GM12878 (cell line): Measurements from ENCODE around the gene CCDC87.

ENCODE experiments used
- BACH1 ChIP-seq: fragments of 450-650 bp; IDR thresholded peaks from 2 replicates; pipeline ENCODE4 v1.6.1; 2017; ENCODE audit warnings: mild to moderate bottlenecking, borderline replicate concordance
- BHLHE40 ChIP-seq, 2 experiments: fragments of 450-650 bp in 1 of 2; IDR thresholded peaks; 2 replicates each; pipeline ENCODE4 v1.6.1; 2011 to 2017; ENCODE audit warnings: low read depth in 2 of 2, borderline replicate concordance in 1 of 2, improper control_type of control experiment in 1 of 2, low read length in 1 of 2, mild to moderate bottlenecking in 1 of 2
- CEBPB ChIP-seq, 2 experiments: fragments of 150-350 bp in 1 of 2; IDR thresholded peaks; 2 replicates each; pipeline ENCODE4 v1.6.1; 2012 to 2014; ENCODE audit warnings: low read depth in 2 of 2, low read length in 2 of 2, borderline replicate concordance in 1 of 2, inconsistent platforms in 1 of 2
- EZH2 ChIP-seq: IDR thresholded peaks from 2 replicates; pipeline ENCODE4 v1.6.1; 2012; ENCODE audit warnings: low read depth, mild to moderate bottlenecking, control low read depth, inconsistent platforms, low read length, borderline replicate concordance; ENCODE audit not compliant: control insufficient read depth
- GABPA ChIP-seq: IDR thresholded peaks from 2 replicates; pipeline ENCODE4 v1.6.1; 2014; ENCODE audit warnings: antibody characterized with exemption, low read depth, mild to moderate bottlenecking, inconsistent platforms
- JUND ChIP-seq: IDR thresholded peaks from 2 replicates; pipeline ENCODE4 v1.6.1; 2012; ENCODE audit warnings: low read depth, mild to moderate bottlenecking, low read length, improper control_type of control experiment, moderate library complexity
- MEF2A ChIP-seq: IDR thresholded peaks from 2 replicates; pipeline ENCODE4 v1.6.1; 2011; ENCODE audit warnings: low read depth, mild to moderate bottlenecking, low read length, moderate library complexity; ENCODE audit not compliant: insufficient read depth
- SMC3 ChIP-seq: IDR thresholded peaks from 2 replicates; pipeline ENCODE4 v1.6.1; 2011; ENCODE audit warnings: low read length, improper control_type of control experiment, borderline replicate concordance
- ZNF274 ChIP-seq: IDR thresholded peaks from one replicate; pipeline ENCODE4 v1.8.0; 2011; ENCODE audit not compliant: insufficient read length, insufficient read depth
- TF ChIP-seq, protein P1 (sequence below), 3 experiments: IDR thresholded peaks in 2 of 3; conservative IDR thresholded peaks in 1 of 3; 2 replicates each; pipeline ENCODE4 v1.5.1; 2011; ENCODE audit warnings: low read depth in 3 of 3, low read length in 3 of 3, mild to moderate bottlenecking in 3 of 3, control low read depth in 2 of 3, moderate library complexity in 2 of 3, inconsistent platforms in 1 of 3, mixed read lengths in 1 of 3; ENCODE audit not compliant: control insufficient read depth in 2 of 3, insufficient read depth in 1 of 3; ENCODE audit errors: extremely low read depth in 1 of 3
- TF ChIP-seq, protein P2 (sequence below): IDR thresholded peaks from 2 replicates; pipeline ENCODE4 v1.6.1; 2011; ENCODE audit warnings: low read depth, low read length, improper control_type of control experiment, borderline replicate concordance
- TF ChIP-seq, protein P3 (sequence below): fragments of 450-650 bp; IDR thresholded peaks from 2 replicates; pipeline ENCODE4 v1.6.1; 2014; ENCODE audit warnings: mild to moderate bottlenecking
- TF ChIP-seq, protein P4 (sequence below): fragments of 450-650 bp; IDR thresholded peaks from 2 replicates; pipeline ENCODE4 v1.6.1; 2016; ENCODE audit warnings: mild to moderate bottlenecking
- TF ChIP-seq, protein P5 (sequence below): IDR thresholded peaks from 2 replicates; pipeline ENCODE4 v1.6.1; 2012; ENCODE audit warnings: mild to moderate bottlenecking, low read depth, low read length

DNA sequence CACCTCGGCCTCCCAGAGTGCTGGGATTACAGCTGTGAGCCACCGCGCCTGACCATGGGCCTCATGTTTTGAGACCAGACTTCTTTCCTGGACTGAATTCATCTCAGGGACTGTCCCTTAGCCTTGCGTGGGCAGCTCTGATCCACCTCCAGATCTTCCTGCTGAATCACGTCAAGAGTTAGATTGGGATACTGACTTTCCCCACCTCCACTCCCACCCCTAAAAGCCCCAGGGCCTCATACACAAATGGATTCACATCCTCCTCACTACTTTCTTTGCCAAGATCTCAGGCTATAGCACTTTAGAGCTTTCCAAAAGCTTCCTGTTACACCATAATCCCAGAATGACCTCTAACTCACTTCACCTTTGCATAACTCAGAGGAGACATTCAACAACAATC, 12.1 kb downstream of the CCDC87 start:
- TF ChIP-seq JUND (no peak), MEF2A (no peak), SMC3 (no peak), GABPA (no peak), BHLHE40 (IDR thresholded peaks at IDR 0.05; ENCODE audit: borderline replicate concordance in 1 of 2, low read depth in 2 of 2, low read length in 1 of 2) (no peak), ZNF274 (no peak), BACH1 (no peak), CEBPB (IDR thresholded peaks at IDR 0.05; ENCODE audit: borderline replicate concordance in 1 of 2, low read depth in 2 of 2, low read length in 2 of 2) (no peak), EZH2 (no peak)
- TF ChIP-seq, protein P1, sequence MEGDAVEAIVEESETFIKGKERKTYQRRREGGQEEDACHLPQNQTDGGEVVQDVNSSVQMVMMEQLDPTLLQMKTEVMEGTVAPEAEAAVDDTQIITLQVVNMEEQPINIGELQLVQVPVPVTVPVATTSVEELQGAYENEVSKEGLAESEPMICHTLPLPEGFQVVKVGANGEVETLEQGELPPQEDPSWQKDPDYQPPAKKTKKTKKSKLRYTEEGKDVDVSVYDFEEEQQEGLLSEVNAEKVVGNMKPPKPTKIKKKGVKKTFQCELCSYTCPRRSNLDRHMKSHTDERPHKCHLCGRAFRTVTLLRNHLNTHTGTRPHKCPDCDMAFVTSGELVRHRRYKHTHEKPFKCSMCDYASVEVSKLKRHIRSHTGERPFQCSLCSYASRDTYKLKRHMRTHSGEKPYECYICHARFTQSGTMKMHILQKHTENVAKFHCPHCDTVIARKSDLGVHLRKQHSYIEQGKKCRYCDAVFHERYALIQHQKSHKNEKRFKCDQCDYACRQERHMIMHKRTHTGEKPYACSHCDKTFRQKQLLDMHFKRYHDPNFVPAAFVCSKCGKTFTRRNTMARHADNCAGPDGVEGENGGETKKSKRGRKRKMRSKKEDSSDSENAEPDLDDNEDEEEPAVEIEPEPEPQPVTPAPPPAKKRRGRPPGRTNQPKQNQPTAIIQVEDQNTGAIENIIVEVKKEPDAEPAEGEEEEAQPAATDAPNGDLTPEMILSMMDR (IDR thresholded peaks at IDR 0.05 in 2 of 3, conservative IDR thresholded peaks at IDR 0.05 in 1 of 3; ENCODE audit: control insufficient read depth in 2 of 3, extremely low read depth in 1 of 3, insufficient read depth in 1 of 3, low read depth in 3 of 3, low read length in 3 of 3), result no peak
- TF ChIP-seq, protein P2, sequence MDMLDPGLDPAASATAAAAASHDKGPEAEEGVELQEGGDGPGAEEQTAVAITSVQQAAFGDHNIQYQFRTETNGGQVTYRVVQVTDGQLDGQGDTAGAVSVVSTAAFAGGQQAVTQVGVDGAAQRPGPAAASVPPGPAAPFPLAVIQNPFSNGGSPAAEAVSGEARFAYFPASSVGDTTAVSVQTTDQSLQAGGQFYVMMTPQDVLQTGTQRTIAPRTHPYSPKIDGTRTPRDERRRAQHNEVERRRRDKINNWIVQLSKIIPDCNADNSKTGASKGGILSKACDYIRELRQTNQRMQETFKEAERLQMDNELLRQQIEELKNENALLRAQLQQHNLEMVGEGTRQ, result no peak
- TF ChIP-seq, protein P3, sequence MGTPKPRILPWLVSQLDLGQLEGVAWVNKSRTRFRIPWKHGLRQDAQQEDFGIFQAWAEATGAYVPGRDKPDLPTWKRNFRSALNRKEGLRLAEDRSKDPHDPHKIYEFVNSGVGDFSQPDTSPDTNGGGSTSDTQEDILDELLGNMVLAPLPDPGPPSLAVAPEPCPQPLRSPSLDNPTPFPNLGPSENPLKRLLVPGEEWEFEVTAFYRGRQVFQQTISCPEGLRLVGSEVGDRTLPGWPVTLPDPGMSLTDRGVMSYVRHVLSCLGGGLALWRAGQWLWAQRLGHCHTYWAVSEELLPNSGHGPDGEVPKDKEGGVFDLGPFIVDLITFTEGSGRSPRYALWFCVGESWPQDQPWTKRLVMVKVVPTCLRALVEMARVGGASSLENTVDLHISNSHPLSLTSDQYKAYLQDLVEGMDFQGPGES, result no peak
- TF ChIP-seq, protein P4, sequence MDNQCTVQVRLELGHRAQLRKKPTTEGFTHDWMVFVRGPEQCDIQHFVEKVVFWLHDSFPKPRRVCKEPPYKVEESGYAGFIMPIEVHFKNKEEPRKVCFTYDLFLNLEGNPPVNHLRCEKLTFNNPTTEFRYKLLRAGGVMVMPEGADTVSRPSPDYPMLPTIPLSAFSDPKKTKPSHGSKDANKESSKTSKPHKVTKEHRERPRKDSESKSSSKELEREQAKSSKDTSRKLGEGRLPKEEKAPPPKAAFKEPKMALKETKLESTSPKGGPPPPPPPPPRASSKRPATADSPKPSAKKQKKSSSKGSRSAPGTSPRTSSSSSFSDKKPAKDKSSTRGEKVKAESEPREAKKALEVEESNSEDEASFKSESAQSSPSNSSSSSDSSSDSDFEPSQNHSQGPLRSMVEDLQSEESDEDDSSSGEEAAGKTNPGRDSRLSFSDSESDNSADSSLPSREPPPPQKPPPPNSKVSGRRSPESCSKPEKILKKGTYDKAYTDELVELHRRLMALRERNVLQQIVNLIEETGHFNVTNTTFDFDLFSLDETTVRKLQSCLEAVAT, result no peak
- TF ChIP-seq, protein P5, sequence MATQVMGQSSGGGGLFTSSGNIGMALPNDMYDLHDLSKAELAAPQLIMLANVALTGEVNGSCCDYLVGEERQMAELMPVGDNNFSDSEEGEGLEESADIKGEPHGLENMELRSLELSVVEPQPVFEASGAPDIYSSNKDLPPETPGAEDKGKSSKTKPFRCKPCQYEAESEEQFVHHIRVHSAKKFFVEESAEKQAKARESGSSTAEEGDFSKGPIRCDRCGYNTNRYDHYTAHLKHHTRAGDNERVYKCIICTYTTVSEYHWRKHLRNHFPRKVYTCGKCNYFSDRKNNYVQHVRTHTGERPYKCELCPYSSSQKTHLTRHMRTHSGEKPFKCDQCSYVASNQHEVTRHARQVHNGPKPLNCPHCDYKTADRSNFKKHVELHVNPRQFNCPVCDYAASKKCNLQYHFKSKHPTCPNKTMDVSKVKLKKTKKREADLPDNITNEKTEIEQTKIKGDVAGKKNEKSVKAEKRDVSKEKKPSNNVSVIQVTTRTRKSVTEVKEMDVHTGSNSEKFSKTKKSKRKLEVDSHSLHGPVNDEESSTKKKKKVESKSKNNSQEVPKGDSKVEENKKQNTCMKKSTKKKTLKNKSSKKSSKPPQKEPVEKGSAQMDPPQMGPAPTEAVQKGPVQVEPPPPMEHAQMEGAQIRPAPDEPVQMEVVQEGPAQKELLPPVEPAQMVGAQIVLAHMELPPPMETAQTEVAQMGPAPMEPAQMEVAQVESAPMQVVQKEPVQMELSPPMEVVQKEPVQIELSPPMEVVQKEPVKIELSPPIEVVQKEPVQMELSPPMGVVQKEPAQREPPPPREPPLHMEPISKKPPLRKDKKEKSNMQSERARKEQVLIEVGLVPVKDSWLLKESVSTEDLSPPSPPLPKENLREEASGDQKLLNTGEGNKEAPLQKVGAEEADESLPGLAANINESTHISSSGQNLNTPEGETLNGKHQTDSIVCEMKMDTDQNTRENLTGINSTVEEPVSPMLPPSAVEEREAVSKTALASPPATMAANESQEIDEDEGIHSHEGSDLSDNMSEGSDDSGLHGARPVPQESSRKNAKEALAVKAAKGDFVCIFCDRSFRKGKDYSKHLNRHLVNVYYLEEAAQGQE, result no peak
